Measurements from ENCODE around the gene FAM78A. TPM values are rescaled to one million over a fixed set of nuclear protein-coding genes. Genes with fewer than 3 reads are reported as not detected.

The FAM78A gene
- total and polyA plus RNA-seq, 2 of the 8 experiments (the other 6 are each of a cell fraction or from before 2014, with no cell fraction given), result 3.1 TPM

DNA sequence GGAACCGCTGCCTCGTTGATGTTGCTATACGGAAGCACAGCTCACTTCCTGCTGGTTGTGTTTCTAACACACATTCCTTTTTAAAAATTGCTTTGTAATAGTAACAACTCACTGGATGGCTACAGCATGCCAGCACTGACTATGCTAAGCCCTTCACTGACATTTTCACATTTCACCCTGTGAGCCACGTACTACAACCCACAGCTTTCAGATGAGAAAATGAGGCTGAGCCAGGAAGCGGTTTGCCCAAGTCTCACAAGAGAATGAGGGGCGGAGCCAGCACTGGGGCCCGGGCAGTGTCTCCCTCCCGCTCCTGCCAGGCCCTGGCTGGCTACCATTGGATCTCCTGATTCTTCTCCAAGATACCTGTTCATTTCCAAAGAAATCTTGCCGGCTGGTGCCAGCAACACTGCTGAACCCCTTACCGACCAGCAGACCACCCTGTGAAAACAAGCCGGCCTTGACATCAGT lies 38.3 kb downstream of the FAM78A start (continued):
- TF ChIP-seq, protein P1, sequence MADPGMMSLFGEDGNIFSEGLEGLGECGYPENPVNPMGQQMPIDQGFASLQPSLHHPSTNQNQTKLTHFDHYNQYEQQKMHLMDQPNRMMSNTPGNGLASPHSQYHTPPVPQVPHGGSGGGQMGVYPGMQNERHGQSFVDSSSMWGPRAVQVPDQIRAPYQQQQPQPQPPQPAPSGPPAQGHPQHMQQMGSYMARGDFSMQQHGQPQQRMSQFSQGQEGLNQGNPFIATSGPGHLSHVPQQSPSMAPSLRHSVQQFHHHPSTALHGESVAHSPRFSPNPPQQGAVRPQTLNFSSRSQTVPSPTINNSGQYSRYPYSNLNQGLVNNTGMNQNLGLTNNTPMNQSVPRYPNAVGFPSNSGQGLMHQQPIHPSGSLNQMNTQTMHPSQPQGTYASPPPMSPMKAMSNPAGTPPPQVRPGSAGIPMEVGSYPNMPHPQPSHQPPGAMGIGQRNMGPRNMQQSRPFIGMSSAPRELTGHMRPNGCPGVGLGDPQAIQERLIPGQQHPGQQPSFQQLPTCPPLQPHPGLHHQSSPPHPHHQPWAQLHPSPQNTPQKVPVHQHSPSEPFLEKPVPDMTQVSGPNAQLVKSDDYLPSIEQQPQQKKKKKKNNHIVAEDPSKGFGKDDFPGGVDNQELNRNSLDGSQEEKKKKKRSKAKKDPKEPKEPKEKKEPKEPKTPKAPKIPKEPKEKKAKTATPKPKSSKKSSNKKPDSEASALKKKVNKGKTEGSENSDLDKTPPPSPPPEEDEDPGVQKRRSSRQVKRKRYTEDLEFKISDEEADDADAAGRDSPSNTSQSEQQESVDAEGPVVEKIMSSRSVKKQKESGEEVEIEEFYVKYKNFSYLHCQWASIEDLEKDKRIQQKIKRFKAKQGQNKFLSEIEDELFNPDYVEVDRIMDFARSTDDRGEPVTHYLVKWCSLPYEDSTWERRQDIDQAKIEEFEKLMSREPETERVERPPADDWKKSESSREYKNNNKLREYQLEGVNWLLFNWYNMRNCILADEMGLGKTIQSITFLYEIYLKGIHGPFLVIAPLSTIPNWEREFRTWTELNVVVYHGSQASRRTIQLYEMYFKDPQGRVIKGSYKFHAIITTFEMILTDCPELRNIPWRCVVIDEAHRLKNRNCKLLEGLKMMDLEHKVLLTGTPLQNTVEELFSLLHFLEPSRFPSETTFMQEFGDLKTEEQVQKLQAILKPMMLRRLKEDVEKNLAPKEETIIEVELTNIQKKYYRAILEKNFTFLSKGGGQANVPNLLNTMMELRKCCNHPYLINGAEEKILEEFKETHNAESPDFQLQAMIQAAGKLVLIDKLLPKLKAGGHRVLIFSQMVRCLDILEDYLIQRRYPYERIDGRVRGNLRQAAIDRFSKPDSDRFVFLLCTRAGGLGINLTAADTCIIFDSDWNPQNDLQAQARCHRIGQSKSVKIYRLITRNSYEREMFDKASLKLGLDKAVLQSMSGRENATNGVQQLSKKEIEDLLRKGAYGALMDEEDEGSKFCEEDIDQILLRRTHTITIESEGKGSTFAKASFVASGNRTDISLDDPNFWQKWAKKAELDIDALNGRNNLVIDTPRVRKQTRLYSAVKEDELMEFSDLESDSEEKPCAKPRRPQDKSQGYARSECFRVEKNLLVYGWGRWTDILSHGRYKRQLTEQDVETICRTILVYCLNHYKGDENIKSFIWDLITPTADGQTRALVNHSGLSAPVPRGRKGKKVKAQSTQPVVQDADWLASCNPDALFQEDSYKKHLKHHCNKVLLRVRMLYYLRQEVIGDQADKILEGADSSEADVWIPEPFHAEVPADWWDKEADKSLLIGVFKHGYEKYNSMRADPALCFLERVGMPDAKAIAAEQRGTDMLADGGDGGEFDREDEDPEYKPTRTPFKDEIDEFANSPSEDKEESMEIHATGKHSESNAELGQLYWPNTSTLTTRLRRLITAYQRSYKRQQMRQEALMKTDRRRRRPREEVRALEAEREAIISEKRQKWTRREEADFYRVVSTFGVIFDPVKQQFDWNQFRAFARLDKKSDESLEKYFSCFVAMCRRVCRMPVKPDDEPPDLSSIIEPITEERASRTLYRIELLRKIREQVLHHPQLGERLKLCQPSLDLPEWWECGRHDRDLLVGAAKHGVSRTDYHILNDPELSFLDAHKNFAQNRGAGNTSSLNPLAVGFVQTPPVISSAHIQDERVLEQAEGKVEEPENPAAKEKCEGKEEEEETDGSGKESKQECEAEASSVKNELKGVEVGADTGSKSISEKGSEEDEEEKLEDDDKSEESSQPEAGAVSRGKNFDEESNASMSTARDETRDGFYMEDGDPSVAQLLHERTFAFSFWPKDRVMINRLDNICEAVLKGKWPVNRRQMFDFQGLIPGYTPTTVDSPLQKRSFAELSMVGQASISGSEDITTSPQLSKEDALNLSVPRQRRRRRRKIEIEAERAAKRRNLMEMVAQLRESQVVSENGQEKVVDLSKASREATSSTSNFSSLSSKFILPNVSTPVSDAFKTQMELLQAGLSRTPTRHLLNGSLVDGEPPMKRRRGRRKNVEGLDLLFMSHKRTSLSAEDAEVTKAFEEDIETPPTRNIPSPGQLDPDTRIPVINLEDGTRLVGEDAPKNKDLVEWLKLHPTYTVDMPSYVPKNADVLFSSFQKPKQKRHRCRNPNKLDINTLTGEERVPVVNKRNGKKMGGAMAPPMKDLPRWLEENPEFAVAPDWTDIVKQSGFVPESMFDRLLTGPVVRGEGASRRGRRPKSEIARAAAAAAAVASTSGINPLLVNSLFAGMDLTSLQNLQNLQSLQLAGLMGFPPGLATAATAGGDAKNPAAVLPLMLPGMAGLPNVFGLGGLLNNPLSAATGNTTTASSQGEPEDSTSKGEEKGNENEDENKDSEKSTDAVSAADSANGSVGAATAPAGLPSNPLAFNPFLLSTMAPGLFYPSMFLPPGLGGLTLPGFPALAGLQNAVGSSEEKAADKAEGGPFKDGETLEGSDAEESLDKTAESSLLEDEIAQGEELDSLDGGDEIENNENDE (IDR thresholded peaks at IDR 0.05; ENCODE audit: insufficient replicate concordance, low read length), result no peak
- TF ChIP-seq HDAC2 (IDR thresholded peaks at IDR 0.05; ENCODE audit: borderline replicate concordance in 1 of 2, low read depth in 2 of 2, low read length in 2 of 2), result no peak
- no peak for TF ChIP-seq CHD2 (IDR thresholded peaks at IDR 0.05; ENCODE audit: low read length)
- TF ChIP-seq JUN (IDR thresholded peaks at IDR 0.05; ENCODE audit: low read depth, low read length), result no peak
- no peak for TF ChIP-seq KDM5A (IDR thresholded peaks at IDR 0.05; ENCODE audit: low read length)
- no peak for TF ChIP-seq CEBPB (IDR thresholded peaks at IDR 0.05; ENCODE audit: low read depth, low read length)
- TF ChIP-seq SIX5 (IDR thresholded peaks at IDR 0.05; ENCODE audit: low read depth, low read length), result no peak
- TF ChIP-seq CHD1 (IDR thresholded peaks at IDR 0.05; ENCODE audit: low read depth, low read length), result no peak
- TF ChIP-seq SUZ12 (IDR thresholded peaks at IDR 0.05; ENCODE audit: low read length), result no peak
- TF ChIP-seq ZNF274 (IDR thresholded peaks at IDR 0.05; ENCODE audit: borderline replicate concordance, extremely low read depth, low read length), result no peak
- no peak for TF ChIP-seq MAFK (IDR thresholded peaks at IDR 0.05; ENCODE audit: low read depth, low read length)
- no peak for TF ChIP-seq PHF8 (conservative IDR thresholded peaks at IDR 0.05; ENCODE audit: low read depth, low read length)
- TF ChIP-seq SRF (IDR thresholded peaks at IDR 0.05; ENCODE audit: low read depth, low read length), result no peak

Measured in H1 (cell line).